Ascending aorta (tissue), 2 donors: ENCODE data around the gene SMAD6. TPM values are rescaled to one million over a fixed set of nuclear protein-coding genes. Genes with fewer than 3 reads are reported as not detected.

Source experiments
- DNase-seq, 2 donors: peaks; one replicate each; pipeline ENCODE4 v3.0.0-alpha.2; 2019; ENCODE audit warnings: low spot score in 2 of 2
- H3K27ac ChIP-seq, 2 donors: fragments of 200-600 bp; sonication (generic); one replicate each; pipeline ENCODE4 v1.5.1; 2016 to 2017; ENCODE audit warnings: mild to moderate bottlenecking in 1 of 2
- H3K27me3 ChIP-seq: fragments of 200-600 bp; sonication (generic); one replicate; pipeline ENCODE4 v1.5.1; 2017
- H3K36me3 ChIP-seq, 2 donors: fragments of 200-600 bp; sonication (generic); one replicate each; pipeline ENCODE4 v1.5.1; 2016
- H3K4me1 ChIP-seq, 2 donors: fragments of 200-600 bp; sonication (generic); one replicate each; pipeline ENCODE4 v1.5.1; 2016 to 2017; ENCODE audit warnings: mild to moderate bottlenecking in 1 of 2
- H3K4me3 ChIP-seq, 2 donors: fragments of 200-600 bp; sonication (generic); one replicate each; pipeline ENCODE4 v1.5.1; 2016 to 2017; ENCODE audit warnings: mild to moderate bottlenecking in 1 of 2
- H3K9me3 ChIP-seq, 2 donors: fragments of 200-600 bp; sonication (generic); one replicate each; pipeline ENCODE4 v1.5.1; 2016
- CTCF ChIP-seq, 3 experiments: fragments of 200-600 bp in 2 of 3; fragments of 450-650 bp in 1 of 3; sonication (generic) in 2 of 3; IDR thresholded peaks; one replicate each; pipeline ENCODE4 v1.5.1; 2016 to 2019; ENCODE audit warnings: antibody characterized with exemption in 3 of 3, mild to moderate bottlenecking in 1 of 3, moderate library complexity in 1 of 3
- intact Hi-C: fragments of 100-400 bp; cut with DNase I; formaldehyde crosslinking; loops from one replicate; pipeline ENCODE4 v1.15.1; 2023
- total RNA-seq: library from RNA; depleted of rRNA; stranded (reverse); fragments of >200 nt; gene quantifications from one replicate; pipeline ENCODE4 v1.1.0, GENCODE V29; 2016

The SMAD6 gene
- total RNA-seq, 1 donor from 2014 or later = 140 TPM

GRCh38 chr15:66737243-66738010 is 35.4 kb downstream of the SMAD6 start:
- Histone ChIP-seq H3K36me3 (no peaks in the 10 kb centered on the region), H3K27me3 (no peaks in the 10 kb centered on the region), H3K27ac (peak overlapping the region; percentile 89), H3K4me3 (no peak overlapping the region), H3K9me3 (no peaks in the 10 kb centered on the region), H3K4me1 (peaks cover 13 to 67% of the 10 kb centered on the region in 2 donors)
- no peak for TF ChIP-seq CTCF (IDR thresholded peaks at IDR 0.05)
- intact Hi-C loops = loop anchor here (5.0 kb wide), 1 partner anchor 35 kb away; the partner anchor contains the start of gene SMAD6
- DNase-seq = no peak

GRCh38 chr15:66738116-66738515 is 36.1 kb downstream of the SMAD6 start:
- Histone ChIP-seq H3K27ac (peak overlapping the region in 1 of 2 donors; percentile 89), H3K9me3 (no peaks in the 10 kb centered on the region), H3K36me3 (no peaks in the 10 kb centered on the region), H3K4me3 (no peak overlapping the region), H3K27me3 (no peaks in the 10 kb centered on the region), H3K4me1 (peaks cover 13 to 72% of the 10 kb centered on the region in 2 donors)
- no peak for TF ChIP-seq CTCF (IDR thresholded peaks at IDR 0.05)
- DNase-seq = no peak
- intact Hi-C loops = loop anchor here (5.0 kb wide), 1 partner anchor 36 kb away; the partner anchor contains the start of gene SMAD6

- H3K27ac ChIP-seq = no peak overlapping the region
- no peaks in the 10 kb centered on the region for H3K36me3 ChIP-seq
- H3K4me3 ChIP-seq = no peak overlapping the region
- H3K9me3 ChIP-seq = no peaks in the 10 kb centered on the region
- H3K4me1 ChIP-seq = peaks cover 13 to 70% of the 10 kb centered on the region in 2 donors
- no peak for DNase-seq
- no peaks in the 10 kb centered on the region for H3K27me3 ChIP-seq
- intact Hi-C loops = loop anchor here (5.0 kb wide), 1 partner anchor 36 kb away; the partner anchor contains the start of gene SMAD6
- no peak for TF ChIP-seq CTCF (IDR thresholded peaks at IDR 0.05)
Observed at GRCh38 chr15:66738595-66738994, 36.6 kb downstream of the SMAD6 start.

- no peak for DNase-seq
- intact Hi-C loops = loop anchor here (5.0 kb wide), 1 partner anchor 37 kb away; the partner anchor contains the start of gene SMAD6
- peaks cover 14 to 69% of the 10 kb centered on the region in 2 donors for H3K4me1 ChIP-seq
- H3K27ac ChIP-seq = no peak overlapping the region
- no peaks in the 10 kb centered on the region for H3K9me3 ChIP-seq
- no peak overlapping the region for H3K4me3 ChIP-seq
- no peaks in the 10 kb centered on the region for H3K27me3 ChIP-seq
- H3K36me3 ChIP-seq = no peaks in the 10 kb centered on the region
- no peak for TF ChIP-seq CTCF (IDR thresholded peaks at IDR 0.05)
Observed at GRCh38 chr15:66739287-66739686, 37.3 kb downstream of the SMAD6 start.

GRCh38 chr15:66740802-66741201 is 38.8 kb downstream of the SMAD6 start:
- DNase-seq = peak in 1 of 2 donors; percentile 81
- peak overlapping the region; percentile 55 to 60 for H3K27ac ChIP-seq
- intact Hi-C loops = no loop called here
- peak in 1 of 3 experiments; percentile 8 for TF ChIP-seq CTCF (IDR thresholded peaks at IDR 0.05)
- H3K4me1 ChIP-seq = peaks cover 9 to 72% of the 10 kb centered on the region in 2 donors
- no peak overlapping the region for H3K4me3 ChIP-seq
- no peaks in the 10 kb centered on the region for H3K9me3 ChIP-seq
- no peaks in the 10 kb centered on the region for H3K36me3 ChIP-seq
- no peaks in the 10 kb centered on the region for H3K27me3 ChIP-seq
